ENCODE data around the gene LRRC42.
"Not testable (repeated sequence)": the region's sequence is repeated elsewhere in the genome, so short reads cannot be mapped to it uniquely, and the experiment has no call there.

Gene LRRC42

DNA sequence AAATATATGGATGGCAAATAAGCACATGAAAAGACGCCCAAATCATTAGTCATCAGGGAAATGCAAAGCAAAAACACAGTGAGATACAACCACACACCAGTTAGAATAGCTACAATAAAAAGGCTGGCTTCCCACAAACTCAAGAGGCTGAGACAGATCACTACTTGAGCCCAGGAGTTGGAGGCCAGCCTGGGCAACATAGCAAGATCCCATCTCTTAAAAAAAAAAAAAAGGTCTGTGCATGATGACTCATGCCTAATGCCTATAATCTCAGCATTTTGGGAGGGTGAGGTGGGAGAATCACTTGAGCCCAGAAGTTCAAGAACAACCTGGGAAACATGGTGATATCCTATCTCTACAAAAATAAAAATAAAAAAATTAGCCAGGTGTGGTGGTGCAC is 52.1 kb downstream of the LRRC42 start:
- no peak overlapping the region for H3K4me3 ChIP-seq (ENCODE audit: low read length)
- TF ChIP-seq, protein P1, sequence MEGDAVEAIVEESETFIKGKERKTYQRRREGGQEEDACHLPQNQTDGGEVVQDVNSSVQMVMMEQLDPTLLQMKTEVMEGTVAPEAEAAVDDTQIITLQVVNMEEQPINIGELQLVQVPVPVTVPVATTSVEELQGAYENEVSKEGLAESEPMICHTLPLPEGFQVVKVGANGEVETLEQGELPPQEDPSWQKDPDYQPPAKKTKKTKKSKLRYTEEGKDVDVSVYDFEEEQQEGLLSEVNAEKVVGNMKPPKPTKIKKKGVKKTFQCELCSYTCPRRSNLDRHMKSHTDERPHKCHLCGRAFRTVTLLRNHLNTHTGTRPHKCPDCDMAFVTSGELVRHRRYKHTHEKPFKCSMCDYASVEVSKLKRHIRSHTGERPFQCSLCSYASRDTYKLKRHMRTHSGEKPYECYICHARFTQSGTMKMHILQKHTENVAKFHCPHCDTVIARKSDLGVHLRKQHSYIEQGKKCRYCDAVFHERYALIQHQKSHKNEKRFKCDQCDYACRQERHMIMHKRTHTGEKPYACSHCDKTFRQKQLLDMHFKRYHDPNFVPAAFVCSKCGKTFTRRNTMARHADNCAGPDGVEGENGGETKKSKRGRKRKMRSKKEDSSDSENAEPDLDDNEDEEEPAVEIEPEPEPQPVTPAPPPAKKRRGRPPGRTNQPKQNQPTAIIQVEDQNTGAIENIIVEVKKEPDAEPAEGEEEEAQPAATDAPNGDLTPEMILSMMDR (conservative IDR thresholded peaks at IDR 0.05; ENCODE audit: low read depth, low read length) = no peak
- no peak for DNase-seq (ENCODE audit: low read depth)

DNA sequence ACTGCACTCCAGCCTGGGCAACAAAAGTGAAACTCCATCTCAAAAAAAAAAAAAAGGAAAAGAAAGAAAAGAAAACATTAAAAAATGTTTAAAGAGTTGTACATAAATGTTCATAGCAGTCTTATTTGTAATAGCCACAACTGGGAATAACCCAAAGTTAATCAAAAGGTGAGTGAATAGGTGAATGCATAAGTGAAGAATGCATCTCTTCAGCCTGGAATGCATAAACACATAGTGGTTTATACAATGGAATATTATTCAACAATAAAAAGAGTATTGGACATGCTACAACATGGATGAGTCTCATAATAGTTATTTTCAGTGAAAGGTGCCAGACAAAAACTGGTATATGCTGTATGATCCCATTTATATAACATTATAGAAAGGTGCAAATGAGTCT is 53.8 kb downstream of the LRRC42 start:
- DNase-seq (ENCODE audit: low read depth) = no peak
- TF ChIP-seq, protein P1 (conservative IDR thresholded peaks at IDR 0.05; ENCODE audit: low read depth, low read length) = no peak
- H3K4me3 ChIP-seq (ENCODE audit: low read length) = no peak overlapping the region

DNA sequence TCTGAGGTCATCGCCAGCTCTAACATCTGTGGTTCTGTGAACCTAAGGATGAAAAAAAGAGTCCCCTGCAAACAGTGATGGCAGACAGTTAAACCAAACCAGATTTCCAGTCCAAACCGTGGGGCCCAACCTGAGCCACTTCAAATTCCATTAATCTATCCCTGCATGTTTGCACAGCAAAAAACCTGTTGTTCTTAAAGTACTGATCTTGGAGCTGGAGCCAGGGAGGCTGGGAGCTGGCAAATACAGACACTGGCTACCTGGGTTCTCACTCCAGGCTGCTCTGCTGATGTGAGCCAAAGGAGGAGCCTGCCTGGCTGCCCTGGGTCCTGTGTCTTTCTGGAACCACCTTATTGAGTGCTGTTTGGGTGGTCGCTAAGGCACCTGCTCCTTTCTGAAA is 55.4 kb downstream of the LRRC42 start:
- H3K4me3 ChIP-seq (ENCODE audit: low read length) = no peak overlapping the region
- no peak for DNase-seq (ENCODE audit: low read depth)
- TF ChIP-seq, protein P1 (conservative IDR thresholded peaks at IDR 0.05; ENCODE audit: low read depth, low read length) = no peak

DNA sequence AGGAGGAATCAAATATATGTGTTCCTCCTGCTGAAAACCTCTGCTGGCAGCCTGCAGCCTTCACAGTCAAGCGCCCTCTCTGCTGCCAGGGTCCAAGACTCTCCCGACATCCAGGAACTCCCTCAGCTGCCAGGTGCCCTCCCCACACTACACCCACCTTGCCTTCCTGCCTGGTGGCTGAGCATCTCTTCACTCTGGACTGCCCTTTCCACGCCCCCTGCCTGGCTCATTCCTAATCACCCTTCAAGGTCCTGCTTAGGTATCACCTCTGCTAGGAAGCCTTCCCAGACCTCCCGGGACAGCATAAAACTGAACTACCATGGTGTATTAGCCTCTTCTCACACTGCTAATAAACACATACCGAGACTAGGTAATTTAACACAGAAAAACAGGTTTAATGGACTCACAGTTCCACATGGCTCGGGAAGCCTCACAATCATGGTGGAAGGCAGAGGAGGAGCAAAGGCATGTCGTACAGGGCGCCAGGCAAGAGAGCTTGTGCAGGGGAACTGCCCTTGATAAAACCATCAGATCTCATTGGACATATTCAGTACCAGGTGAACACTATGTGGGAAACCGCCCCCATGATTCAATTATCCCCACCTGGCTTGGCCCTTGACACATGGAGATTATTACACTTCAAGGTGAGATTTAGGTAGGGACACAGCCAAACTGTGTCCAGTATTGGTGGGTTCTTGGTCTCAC is 56.5 kb downstream of the LRRC42 start:
- TF ChIP-seq, protein P1 (conservative IDR thresholded peaks at IDR 0.05; ENCODE audit: low read depth, low read length) = no peak
- H3K4me3 ChIP-seq (ENCODE audit: low read length) = no peak overlapping the region
- no peak for DNase-seq (ENCODE audit: low read depth)

DNA sequence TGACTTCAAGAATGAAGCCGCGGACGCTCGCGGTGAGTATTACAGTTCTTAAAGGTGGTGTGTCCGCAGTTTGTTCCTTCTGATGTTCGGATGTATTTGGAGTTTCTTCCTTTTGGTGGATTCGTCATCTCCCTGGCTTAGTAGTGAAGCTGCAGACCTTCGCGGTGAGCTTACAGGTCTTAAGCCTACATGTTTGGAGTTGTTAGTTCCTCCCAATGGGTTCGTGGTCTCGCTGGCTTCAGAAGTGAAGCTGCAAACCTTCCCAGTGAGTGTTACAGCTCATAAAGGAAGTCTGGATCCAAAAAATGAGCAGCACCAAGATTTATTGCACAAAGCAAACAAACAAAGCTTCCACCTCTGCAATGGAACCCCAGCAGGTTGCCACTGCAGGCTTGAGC is 57.1 kb downstream of the LRRC42 start:
- TF ChIP-seq, protein P1 (conservative IDR thresholded peaks at IDR 0.05; ENCODE audit: low read depth, low read length) = no peak
- no peak overlapping the region for H3K4me3 ChIP-seq (ENCODE audit: low read length)
- DNase-seq (ENCODE audit: low read depth) = no peak

DNA sequence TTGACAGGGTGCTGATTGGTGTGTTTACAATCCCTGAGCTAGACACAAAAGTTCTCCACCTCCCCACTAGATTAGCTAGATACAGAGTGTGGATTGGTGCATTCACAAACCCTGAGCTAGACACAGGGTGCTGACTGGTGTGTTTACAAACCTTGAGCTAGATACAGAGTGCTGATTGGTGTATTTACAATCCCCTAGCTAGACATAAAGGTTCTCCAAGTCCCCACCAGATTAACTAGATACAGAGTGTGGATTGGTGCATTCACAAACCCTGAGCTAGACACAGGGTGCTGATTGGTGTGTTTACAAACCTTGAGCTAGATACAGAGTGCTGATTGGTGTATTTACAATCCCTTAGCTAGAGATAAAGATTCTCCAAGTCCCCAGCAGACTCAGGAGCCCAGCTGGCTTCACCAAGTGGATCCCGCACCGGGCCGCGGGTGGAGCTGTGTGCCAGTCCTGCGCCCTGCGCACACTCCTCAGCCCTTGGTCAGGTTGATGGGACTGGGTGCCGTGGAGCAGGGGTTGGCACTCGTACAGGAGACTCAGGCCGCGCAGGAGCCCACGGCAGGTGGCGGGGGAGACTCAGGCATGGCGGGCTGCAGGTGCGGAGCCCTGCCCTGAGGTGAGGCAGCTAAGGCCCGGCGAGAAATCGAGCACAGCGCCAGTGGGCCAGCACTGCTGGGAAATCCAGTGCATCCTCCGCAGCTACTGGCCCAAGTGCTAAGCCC is 57.8 kb downstream of the LRRC42 start:
- DNase-seq (ENCODE audit: low read depth); H3K4me3 ChIP-seq (ENCODE audit: low read length): not testable (repeated sequence)

DNA sequence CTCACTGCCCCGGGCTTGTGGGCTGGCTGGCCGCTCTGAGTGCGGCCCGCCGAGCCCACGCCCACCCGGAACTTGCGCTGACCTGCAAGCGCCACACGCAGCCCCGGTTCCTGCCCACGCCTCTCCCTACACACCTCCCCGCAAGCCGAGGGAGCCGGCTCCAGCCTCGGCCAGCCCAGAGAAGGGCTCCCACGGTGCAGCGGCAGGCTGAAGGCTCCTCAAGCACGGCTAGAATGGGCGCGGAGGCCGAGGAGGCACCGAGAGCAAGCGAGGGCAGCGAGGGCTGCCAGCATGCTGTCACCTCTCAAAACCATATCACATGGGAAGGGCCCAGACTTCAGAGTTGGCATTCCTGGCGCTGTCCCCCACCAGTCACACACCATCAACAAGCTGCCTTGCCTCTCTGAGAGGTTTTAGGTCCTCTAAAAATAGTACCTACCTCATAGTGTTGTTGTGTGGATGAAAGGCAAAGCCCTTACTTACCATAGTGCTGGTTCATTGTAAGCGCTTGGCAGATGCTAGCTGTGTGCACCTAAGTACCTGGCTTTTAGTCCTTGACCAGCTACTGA is 58.4 kb downstream of the LRRC42 start:
- no peak for DNase-seq (ENCODE audit: low read depth)
- TF ChIP-seq, protein P1 (conservative IDR thresholded peaks at IDR 0.05; ENCODE audit: low read depth, low read length) = no peak
- no peak overlapping the region for H3K4me3 ChIP-seq (ENCODE audit: low read length)

Measured in retinal pigment epithelial cell (primary cell).